H1 (cell line): ENCODE measurements around the gene EVA1C. TPM values are rescaled to one million over a fixed set of nuclear protein-coding genes. Genes with fewer than 3 reads are reported as not detected.

ENCODE experiments used
- CTCF ChIA-PET: fragments of 300-600 bp; sonication (Branson Sonifier 250); formaldehyde crosslinking; loops from one replicate; lab custom pipeline; 2021; ENCODE audit not compliant: partially characterized antibody; lab: Charles Lee
- POLR2A ChIA-PET: fragments of 300-600 bp; sonication (Branson Sonifier 250); formaldehyde crosslinking; loops from one replicate; lab custom pipeline; 2021; ENCODE audit warnings: inconsistent platforms; ENCODE audit not compliant: partially characterized antibody; lab: Charles Lee
- DNase-seq, 2 experiments: peaks; one replicate each; pipeline versions ENCODE4 v3.0.0 to v3.0.0-alpha.2; 2010 to 2022; ENCODE audit warnings: low spot score in 2 of 2, low read depth in 1 of 2, mixed read lengths in 1 of 2
- FAIRE-seq: peaks from 2 replicates; lab custom pipeline; 2011; peaks lifted over from hg19 to GRCh38; lab: Jason Lieb, UNC
- H2AFZ ChIP-seq: 2 replicates; pipeline ENCODE4 v1.8.1; 2012; ENCODE audit warnings: low read length, inconsistent platforms
- H2AK5ac ChIP-seq: 2 replicates; pipeline ENCODE4 v1.6.1; 2013; ENCODE audit warnings: low read depth, low read length
- H2BK120ac ChIP-seq: replicated peaks from 2 replicates; pipeline ENCODE3; 2013; ENCODE audit warnings: low read depth, low read length, inconsistent platforms
- H2BK12ac ChIP-seq: 2 replicates; pipeline ENCODE4 v1.6.1; 2013; ENCODE audit warnings: low read depth, low read length
- H2BK15ac ChIP-seq: 2 replicates; pipeline ENCODE4 v1.6.1; 2013; ENCODE audit warnings: low read length
- H2BK20ac ChIP-seq: 2 replicates; pipeline ENCODE4 v1.6.1; 2013; ENCODE audit warnings: low read length
- H2BK5ac ChIP-seq: 2 replicates; pipeline ENCODE4 v1.6.1; 2013; ENCODE audit warnings: low read depth, low read length
- H3K14ac ChIP-seq: 2 replicates; pipeline ENCODE4 v1.6.1; 2013; ENCODE audit warnings: inconsistent platforms; ENCODE audit not compliant: insufficient read length
- H3K18ac ChIP-seq: 2 replicates; pipeline ENCODE4 v1.6.1; 2013; ENCODE audit warnings: low read length; ENCODE audit errors: extremely low read depth
- H3K23ac ChIP-seq: 2 replicates; pipeline ENCODE4 v1.6.1; 2013; ENCODE audit warnings: inconsistent platforms; ENCODE audit not compliant: insufficient read length
- H3K23me2 ChIP-seq: 2 replicates; pipeline ENCODE4 v1.6.1; 2013; ENCODE audit warnings: low read depth, low read length
- H3K27ac ChIP-seq: 2 replicates; pipeline ENCODE4 v1.6.1; 2011; ENCODE audit warnings: low read depth, low read length, inconsistent platforms
- H3K27me3 ChIP-seq, 4 experiments: replicated peaks in 1 of 4; 1 replicate in 1 of 4; 2 replicates in 3 of 4; pipeline versions ENCODE4 v1.6.1 to v1.8.1; 2011 to 2013; ENCODE audit warnings: low read length in 3 of 4, mild to moderate bottlenecking in 3 of 4, inconsistent platforms in 2 of 4, mixed read lengths in 2 of 4, moderate library complexity in 1 of 4; ENCODE audit not compliant: control insufficient read depth in 3 of 4, insufficient read depth in 3 of 4; ENCODE audit errors: extremely low read depth in 1 of 4
- H3K36me3 ChIP-seq, 4 experiments: 2 replicates each; pipeline versions ENCODE4 v1.6.1 to v1.8.1; 2011 to 2013; ENCODE audit warnings: mild to moderate bottlenecking in 4 of 4, low read length in 3 of 4, moderate library complexity in 2 of 4, control low read depth in 1 of 4, inconsistent platforms in 1 of 4; ENCODE audit not compliant: insufficient read depth in 4 of 4, control insufficient read depth in 2 of 4
- H3K4ac ChIP-seq: replicated peaks from 2 replicates; pipeline ENCODE3; 2013; ENCODE audit warnings: low read length, low read depth, mixed read lengths, inconsistent platforms; ENCODE audit not compliant: insufficient read length
- H3K4me1 ChIP-seq, 4 experiments: replicated peaks in 1 of 4; 1 replicate in 1 of 4; 2 replicates in 3 of 4; pipeline versions ENCODE4 v1.6.1 to v1.8.1; 2011 to 2013; ENCODE audit warnings: low read length in 3 of 4, inconsistent platforms in 2 of 4, mixed read lengths in 1 of 4; ENCODE audit not compliant: insufficient read depth in 4 of 4, control insufficient read depth in 3 of 4
- H3K4me2 ChIP-seq, 2 experiments: 2 replicates each; pipeline versions ENCODE4 v1.6.1 to v1.8.1; 2011 to 2013; ENCODE audit warnings: low read depth in 2 of 2, low read length in 2 of 2, control low read depth in 1 of 2, inconsistent platforms in 1 of 2, mild to moderate bottlenecking in 1 of 2; ENCODE audit not compliant: insufficient read depth in 1 of 2
- H3K4me3 ChIP-seq, 4 experiments: fragments of 200-600, 300-600 bp in 1 of 4; sonication (generic), shearing (Covaris generic), sonication (Bioruptor Twin) in 1 of 4; 2 replicates each; pipeline versions ENCODE4 v1.5.1 to v1.8.1; 2011 to 2016; ENCODE audit warnings: low read length in 4 of 4, low read depth in 3 of 4, control low read depth in 2 of 4, inconsistent platforms in 2 of 4, mild to moderate bottlenecking in 2 of 4, mixed read lengths in 1 of 4, moderate library complexity in 1 of 4; ENCODE audit not compliant: insufficient read depth in 2 of 4; ENCODE audit errors: extremely low read depth in 1 of 4
- H3K56ac ChIP-seq: replicated peaks from 2 replicates; pipeline ENCODE3; 2013; ENCODE audit warnings: low read depth, mild to moderate bottlenecking, mixed read lengths, low read length, inconsistent platforms; ENCODE audit not compliant: insufficient read length
- H3K79me1 ChIP-seq: 2 replicates; pipeline ENCODE4 v1.6.1; 2013; ENCODE audit warnings: low read depth, low read length, control low read depth
- H3K79me2 ChIP-seq, 2 experiments: 2 replicates each; pipeline versions ENCODE4 v1.6.1 to v1.8.1; 2012 to 2013; ENCODE audit warnings: low read length in 2 of 2, mild to moderate bottlenecking in 2 of 2, inconsistent platforms in 1 of 2; ENCODE audit not compliant: insufficient read depth in 2 of 2, control insufficient read depth in 1 of 2
- H3K9ac ChIP-seq, 4 experiments: replicated peaks in 1 of 4; 1 replicate in 1 of 4; 2 replicates in 3 of 4; pipeline versions ENCODE4 v1.6.1 to v1.8.1; 2011 to 2013; ENCODE audit warnings: low read depth in 3 of 4, low read length in 3 of 4, control low read depth in 2 of 4, mild to moderate bottlenecking in 2 of 4, moderate library complexity in 2 of 4, inconsistent platforms in 1 of 4; ENCODE audit errors: extremely low read depth in 1 of 4
- H3K9me3 ChIP-seq, 2 experiments: 2 replicates each; pipeline versions ENCODE4 v1.6.1 to v1.8.1; 2012 to 2013; ENCODE audit warnings: mild to moderate bottlenecking in 2 of 2, moderate library complexity in 2 of 2, control low read depth in 1 of 2, inconsistent platforms in 1 of 2, low read depth in 1 of 2, low read length in 1 of 2, mixed read lengths in 1 of 2; ENCODE audit not compliant: insufficient read depth in 2 of 2
- H4K20me1 ChIP-seq, 2 experiments: replicated peaks in 1 of 2; 2 replicates each; pipeline versions ENCODE3 to v1.8.1; 2011 to 2013; ENCODE audit warnings: inconsistent platforms in 2 of 2, low read length in 2 of 2, mild to moderate bottlenecking in 1 of 2; ENCODE audit not compliant: insufficient read depth in 2 of 2, control insufficient read depth in 1 of 2
- H4K5ac ChIP-seq: 2 replicates; pipeline ENCODE4 v1.6.1; 2013; ENCODE audit warnings: low read length, low read depth, mixed read lengths, inconsistent platforms; ENCODE audit not compliant: insufficient read length
- H4K8ac ChIP-seq: 2 replicates; pipeline ENCODE4 v1.8.0; 2013; ENCODE audit warnings: mild to moderate bottlenecking, moderate library complexity, low read length, inconsistent platforms; ENCODE audit not compliant: insufficient read depth; ENCODE audit errors: extremely low read depth
- H4K91ac ChIP-seq: replicated peaks from 2 replicates; pipeline ENCODE3; 2013; ENCODE audit warnings: low read length, mixed read lengths, inconsistent platforms; ENCODE audit not compliant: insufficient read length
- CBX5 ChIP-seq: fragments of 300-800, 300-1000 bp; sonication (generic); IDR thresholded peaks from 2 replicates; pipeline ENCODE4 v1.7.1; 2016; ENCODE audit warnings: antibody characterized with exemption, low read length, low read depth
- CHD2 ChIP-seq: IDR thresholded peaks from 2 replicates; pipeline ENCODE4 v1.6.1; 2012; ENCODE audit warnings: low read length, improper control_type of control experiment
- EGR1 ChIP-seq: IDR thresholded peaks from 2 replicates; pipeline ENCODE4 v1.6.1; 2011; ENCODE audit warnings: low read depth, low read length, borderline replicate concordance
- EZH2 ChIP-seq: fragments of 200-600 bp; sonication (generic); IDR thresholded peaks from 2 replicates; pipeline ENCODE4 v1.7.1; 2012; ENCODE audit warnings: low read depth, mild to moderate bottlenecking, moderate library complexity, low read length, inconsistent platforms; ENCODE audit not compliant: severe bottlenecking
- PHF8 ChIP-seq: fragments of 200-600 bp; sonication (generic); conservative IDR thresholded peaks from 2 replicates; pipeline ENCODE4 v1.7.1; 2012; ENCODE audit warnings: low read depth, mild to moderate bottlenecking, inconsistent platforms, low read length, moderate library complexity
- RBBP5 ChIP-seq: IDR thresholded peaks from 2 replicates; pipeline ENCODE4 v1.7.1; 2012; ENCODE audit warnings: low read depth, mild to moderate bottlenecking, inconsistent platforms, low read length, moderate library complexity, borderline replicate concordance
- SIX5 ChIP-seq: IDR thresholded peaks from 2 replicates; pipeline ENCODE4 v1.6.1; 2011; ENCODE audit warnings: mild to moderate bottlenecking, low read depth, low read length
- SUZ12 ChIP-seq: fragments of 200-600 bp; sonication (generic); IDR thresholded peaks from 2 replicates; pipeline ENCODE4 v1.6.1; 2012; ENCODE audit warnings: mild to moderate bottlenecking, inconsistent platforms, low read length, moderate library complexity, mixed read lengths
- WGBS, 2 experiments: shearing (Covaris generic) in 1 of 2; methylation state at CpG; one replicate each; pipeline versions ENCODE4 v1.1.6 to v1.1.7; 2013 to 2015; ENCODE audit warnings: low lambda C conversion rate in 2 of 2, mixed read lengths in 2 of 2, inconsistent platforms in 1 of 2, low coverage in 1 of 2, missing lambda C conversion rate in 1 of 2; ENCODE audit not compliant: insufficient replicate concordance in 2 of 2, insufficient coverage in 1 of 2, insufficient read length in 1 of 2; ENCODE audit errors: extremely low coverage in 1 of 2, missing lambda C conversion rate in 1 of 2; 5-methylcytosine and 5-hydroxymethylcytosine counted together
- polyA plus RNA-seq, 7 experiments: library from polyadenylated mRNA; depleted of rRNA in 3 of 7; stranded (reverse) in 5 of 7; unstranded in 2 of 7; fragments of >200 nt in 5 of 7; fragments of 200-250 nt in 2 of 7; gene quantifications; 1 replicate in 5 of 7; 2 replicates in 1 of 7; 4 replicates in 1 of 7; pipeline versions ENCODE4 v1.2.1 to v1.2.3, GENCODE V29; 2011 to 2013; ENCODE audit warnings: missing spikeins in 2 of 7, mixed read lengths in 2 of 7
- total RNA-seq: library from RNA; stranded (reverse); fragmentation: NEBNext Ultra II Directional; extraction: Animal tissue kit (Norgen Biotek cat#: 25700); gene quantifications from 2 replicates; pipeline ENCODE4 v1.2.1, GENCODE V29; 2021
- TF ChIP-seq, protein P1 (sequence below): IDR thresholded peaks from 2 replicates; pipeline ENCODE4 v1.6.1; 2012; ENCODE audit warnings: low read length, inconsistent platforms
- TF ChIP-seq, protein P2 (sequence below): IDR thresholded peaks from 2 replicates; pipeline ENCODE4 v1.6.1; 2012; ENCODE audit warnings: inconsistent platforms

EVA1C gene
- total and polyA plus RNA-seq, 2 of the 8 experiments (the other 6 are each of a cell fraction or from before 2014, with no cell fraction given), result 2.6 to 3.6 TPM

DNA sequence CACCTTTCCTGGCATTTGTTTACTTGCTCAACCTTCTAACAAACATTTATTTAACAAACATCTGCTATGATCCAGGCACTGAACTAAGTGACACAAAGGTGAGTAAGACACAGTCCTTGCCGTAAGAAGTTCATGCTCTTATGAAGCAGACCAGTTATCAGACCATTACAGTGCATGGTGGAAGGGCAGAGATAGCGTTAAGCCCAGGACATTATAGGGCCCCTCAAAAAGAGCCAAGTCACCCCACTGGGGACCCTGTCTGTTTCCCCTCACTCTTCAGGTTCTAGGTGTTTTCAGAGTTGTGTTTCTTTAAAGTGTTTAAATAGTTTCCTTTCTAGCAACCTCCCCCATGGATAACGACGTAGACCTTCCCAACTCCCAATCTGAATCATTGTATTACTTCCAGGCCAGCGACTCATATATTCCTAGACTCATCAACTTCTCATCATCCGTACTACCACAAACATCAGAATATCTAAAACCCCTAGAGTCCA is 133.5 kb downstream of the EVA1C start:
- H3K9ac ChIP-seq, result no peak overlapping the region
- no peak overlapping the region for H4K91ac ChIP-seq
- H2BK20ac ChIP-seq, result no peak overlapping the region
- no peaks in the 10 kb centered on the region for H3K4me1 ChIP-seq
- no peaks in the 10 kb centered on the region for H3K27me3 ChIP-seq
- H3K36me3 ChIP-seq, result no peaks in the 10 kb centered on the region
- 92% methylated on average over 6 of the region's 6 CpGs; no CpG with 5 or more reads in 1 of the 2 experiments for WGBS, 2 experiments
- no peak overlapping the region for H3K23ac ChIP-seq
- no peak overlapping the region for H3K18ac ChIP-seq
- POLR2A ChIA-PET, result no interaction called here
- no peak overlapping the region for H3K14ac ChIP-seq
- no peak overlapping the region for H3K56ac ChIP-seq
- H2BK15ac ChIP-seq, result no peak overlapping the region
- H2AFZ ChIP-seq, result no peak overlapping the region
- H4K20me1 ChIP-seq, result no peaks in the 10 kb centered on the region
- H2BK5ac ChIP-seq, result no peak overlapping the region
- H3K27ac ChIP-seq, result no peak overlapping the region
- no peak overlapping the region for H2BK120ac ChIP-seq
- no peaks in the 10 kb centered on the region for H3K79me1 ChIP-seq
- no peak overlapping the region for H3K4me3 ChIP-seq
- FAIRE-seq, result no peak
- CTCF ChIA-PET, result interaction anchor here (1.8 kb wide), 1 partner anchor 14 kb away, joined by 5 read pairs; no protein-coding TSS in a partner anchor
- DNase-seq, result no peak
- H3K23me2 ChIP-seq, result no peaks in the 10 kb centered on the region
- no peak overlapping the region for H3K4me2 ChIP-seq
- H4K5ac ChIP-seq, result no peak overlapping the region
- no peak overlapping the region for H3K4ac ChIP-seq
- H2AK5ac ChIP-seq, result no peak overlapping the region
- no peak overlapping the region for H2BK12ac ChIP-seq
- H4K8ac ChIP-seq, result no peak overlapping the region
- H3K9me3 ChIP-seq, result no peaks in the 10 kb centered on the region
- no peaks in the 10 kb centered on the region for H3K79me2 ChIP-seq
- TF ChIP-seq EZH2 (no peak), CHD2 (no peak), SIX5 (no peak), EGR1 (no peak), SUZ12 (no peak), RBBP5 (no peak), PHF8 (no peak), CBX5 (no peak)
- TF ChIP-seq, protein P1, sequence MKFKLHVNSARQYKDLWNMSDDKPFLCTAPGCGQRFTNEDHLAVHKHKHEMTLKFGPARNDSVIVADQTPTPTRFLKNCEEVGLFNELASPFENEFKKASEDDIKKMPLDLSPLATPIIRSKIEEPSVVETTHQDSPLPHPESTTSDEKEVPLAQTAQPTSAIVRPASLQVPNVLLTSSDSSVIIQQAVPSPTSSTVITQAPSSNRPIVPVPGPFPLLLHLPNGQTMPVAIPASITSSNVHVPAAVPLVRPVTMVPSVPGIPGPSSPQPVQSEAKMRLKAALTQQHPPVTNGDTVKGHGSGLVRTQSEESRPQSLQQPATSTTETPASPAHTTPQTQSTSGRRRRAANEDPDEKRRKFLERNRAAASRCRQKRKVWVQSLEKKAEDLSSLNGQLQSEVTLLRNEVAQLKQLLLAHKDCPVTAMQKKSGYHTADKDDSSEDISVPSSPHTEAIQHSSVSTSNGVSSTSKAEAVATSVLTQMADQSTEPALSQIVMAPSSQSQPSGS, result no peak
- TF ChIP-seq, protein P2, sequence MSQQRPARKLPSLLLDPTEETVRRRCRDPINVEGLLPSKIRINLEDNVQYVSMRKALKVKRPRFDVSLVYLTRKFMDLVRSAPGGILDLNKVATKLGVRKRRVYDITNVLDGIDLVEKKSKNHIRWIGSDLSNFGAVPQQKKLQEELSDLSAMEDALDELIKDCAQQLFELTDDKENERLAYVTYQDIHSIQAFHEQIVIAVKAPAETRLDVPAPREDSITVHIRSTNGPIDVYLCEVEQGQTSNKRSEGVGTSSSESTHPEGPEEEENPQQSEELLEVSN, result no peak
